Measurements from ENCODE around the gene PDHB.

PDHB gene

DNA sequence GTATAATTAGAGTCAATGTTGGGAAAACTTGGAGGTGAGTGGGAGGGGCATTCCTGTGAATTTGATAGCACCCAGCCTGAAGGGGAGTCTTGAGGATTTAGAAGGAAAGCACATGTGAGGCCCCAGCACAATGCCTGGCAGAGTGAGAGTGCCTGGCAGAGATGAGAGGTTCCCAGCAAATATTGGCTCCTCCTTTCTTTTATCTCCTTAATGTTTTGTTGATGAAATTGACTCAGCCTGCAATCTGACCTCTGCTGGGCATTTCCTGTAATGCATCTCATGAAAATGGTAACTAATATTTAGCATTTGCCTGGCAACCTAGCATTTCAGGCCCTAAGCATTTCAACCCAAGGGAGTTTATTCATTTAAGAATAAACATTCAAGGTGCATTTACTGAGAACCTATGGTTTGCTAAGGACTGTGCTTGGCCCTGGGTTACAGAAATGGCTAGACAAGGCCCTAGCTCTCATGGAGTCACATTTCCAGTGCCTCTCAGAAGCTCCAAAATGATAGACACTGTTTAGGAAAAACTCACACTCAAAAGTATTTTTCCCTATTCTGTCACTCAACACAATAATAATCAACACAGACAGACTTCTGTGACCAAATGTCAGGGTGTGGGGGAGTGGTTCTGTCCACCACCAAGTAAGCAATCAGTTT is 19.0 kb downstream of the PDHB start:
- Histone ChIP-seq H3K4me3 (ENCODE audit: low read depth, low read length) (no peak overlapping the region), H3K9me3 (ENCODE audit: control insufficient read depth, insufficient read depth, low read length) (no peaks in the 10 kb centered on the region), H3K36me3 (ENCODE audit: control insufficient read depth, insufficient read depth, low read length) (no peaks in the 10 kb centered on the region), H3K27me3 (ENCODE audit: control insufficient read depth, insufficient read depth, low read length) (no peaks in the 10 kb centered on the region), H3K9ac (ENCODE audit: low read depth, low read length) (no peak overlapping the region), H3K4me1 (ENCODE audit: control insufficient read depth, insufficient read depth, low read length) (no peaks in the 10 kb centered on the region)

DNA sequence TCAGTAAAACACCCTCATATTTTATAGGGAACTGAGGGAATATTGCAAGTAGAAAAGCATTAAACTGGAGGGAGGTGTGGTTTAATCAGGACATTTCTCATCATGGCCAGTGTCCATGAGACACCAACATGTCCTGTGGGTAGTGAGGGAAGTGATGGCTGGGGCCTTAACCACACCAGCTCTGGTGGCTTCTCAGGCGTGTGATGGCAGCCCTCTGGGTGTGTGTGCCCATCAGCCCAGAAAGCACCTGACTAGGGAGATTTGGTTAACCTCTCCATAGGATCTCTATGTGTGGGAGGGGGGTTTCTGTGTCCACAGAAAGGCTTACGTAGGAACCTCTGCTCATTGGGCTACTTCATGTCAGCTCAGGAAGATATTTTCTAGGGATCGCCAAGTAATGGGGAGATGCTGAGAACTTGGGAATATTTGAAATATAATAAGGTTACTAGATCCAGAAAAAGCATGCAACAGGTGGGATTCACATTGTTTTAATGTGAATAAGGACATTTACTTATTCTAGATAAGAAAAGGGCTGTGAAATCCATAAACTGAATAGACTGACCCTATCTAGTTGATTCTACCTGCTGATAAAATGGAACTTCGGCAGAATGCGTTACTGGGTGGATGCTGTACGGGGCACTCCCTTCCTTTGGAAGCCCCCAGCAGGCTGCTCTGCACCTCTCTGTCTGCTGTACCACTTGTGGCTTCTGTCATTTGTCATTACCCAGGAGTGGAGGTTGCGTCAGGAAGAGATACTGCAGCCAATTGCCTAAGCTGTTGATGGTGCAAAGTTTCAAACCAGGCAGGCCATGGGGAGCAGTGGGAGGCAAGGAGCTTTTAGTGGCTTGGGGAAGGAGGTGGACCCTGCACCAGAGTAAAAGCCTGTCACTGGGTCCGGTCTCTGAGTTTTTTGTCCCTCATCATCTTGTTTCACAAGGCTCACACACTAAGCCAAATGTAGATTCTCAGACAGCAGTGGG is 21.5 kb downstream of the PDHB start:
- no peaks in the 10 kb centered on the region for H3K36me3 ChIP-seq (ENCODE audit: control insufficient read depth, insufficient read depth, low read length)
- H3K4me3 ChIP-seq (ENCODE audit: low read depth, low read length): no peak overlapping the region
- no peaks in the 10 kb centered on the region for H3K27me3 ChIP-seq (ENCODE audit: control insufficient read depth, insufficient read depth, low read length)
- H3K9me3 ChIP-seq (ENCODE audit: control insufficient read depth, insufficient read depth, low read length): no peaks in the 10 kb centered on the region
- H3K4me1 ChIP-seq (ENCODE audit: control insufficient read depth, insufficient read depth, low read length): no peaks in the 10 kb centered on the region
- H3K9ac ChIP-seq (ENCODE audit: low read depth, low read length): no peak overlapping the region

DNA sequence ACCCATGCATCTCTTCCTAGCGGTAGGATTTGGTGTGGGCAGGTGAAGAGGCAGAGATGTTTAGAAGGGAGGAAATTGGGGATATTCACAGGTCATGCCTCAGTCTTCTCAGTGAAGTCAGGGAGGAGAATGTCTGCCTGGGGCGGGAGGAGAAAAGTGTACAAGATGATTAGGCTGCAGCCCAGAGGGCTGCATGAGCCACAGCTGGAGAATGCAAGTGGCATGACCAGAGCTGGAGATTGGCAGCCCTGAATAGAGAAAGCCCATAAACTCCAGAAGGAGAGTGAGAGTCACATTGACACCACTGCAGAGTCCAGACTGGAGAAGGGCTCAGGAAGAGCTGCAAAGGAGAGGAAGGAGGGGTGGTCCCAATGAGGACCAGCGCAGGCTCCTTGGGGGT is 22.6 kb downstream of the PDHB start:
- Histone ChIP-seq H3K9me3 (ENCODE audit: control insufficient read depth, insufficient read depth, low read length) (no peaks in the 10 kb centered on the region), H3K4me3 (ENCODE audit: low read depth, low read length) (no peak overlapping the region), H3K4me1 (ENCODE audit: control insufficient read depth, insufficient read depth, low read length) (no peaks in the 10 kb centered on the region), H3K36me3 (ENCODE audit: control insufficient read depth, insufficient read depth, low read length) (no peaks in the 10 kb centered on the region), H3K9ac (ENCODE audit: low read depth, low read length) (no peak overlapping the region), H3K27me3 (ENCODE audit: control insufficient read depth, insufficient read depth, low read length) (no peaks in the 10 kb centered on the region)

GRCh38 chr3:58409663-58410062 is 24.0 kb downstream of the PDHB start:
- no peaks in the 10 kb centered on the region for H3K4me1 ChIP-seq (ENCODE audit: control insufficient read depth, insufficient read depth, low read length)
- H3K36me3 ChIP-seq (ENCODE audit: control insufficient read depth, insufficient read depth, low read length): no peaks in the 10 kb centered on the region
- H3K9me3 ChIP-seq (ENCODE audit: control insufficient read depth, insufficient read depth, low read length): no peaks in the 10 kb centered on the region
- H3K27me3 ChIP-seq (ENCODE audit: control insufficient read depth, insufficient read depth, low read length): no peaks in the 10 kb centered on the region
- H3K9ac ChIP-seq (ENCODE audit: low read depth, low read length): no peak overlapping the region
- no peak overlapping the region for H3K4me3 ChIP-seq (ENCODE audit: low read depth, low read length)

DNA sequence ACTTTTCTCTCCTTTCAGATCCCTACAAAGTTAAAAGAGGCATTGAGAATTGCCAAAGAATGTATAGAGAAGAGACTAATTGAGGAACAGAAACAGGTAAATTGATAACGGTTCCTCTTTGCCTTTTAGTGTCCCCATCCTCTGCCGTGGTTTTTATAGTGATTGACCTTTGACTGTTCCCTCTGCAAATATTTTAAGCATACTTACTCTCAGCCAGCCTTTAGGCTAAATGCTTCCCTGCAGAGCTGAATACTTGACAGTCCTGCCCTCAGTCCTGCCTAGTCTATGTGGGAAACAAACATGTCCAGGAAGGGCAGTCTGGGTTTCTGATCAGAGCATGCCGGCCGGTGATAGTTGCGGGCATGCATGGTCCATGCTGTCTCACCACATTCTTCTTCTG is 24.7 kb downstream of the PDHB start:
- no peaks in the 10 kb centered on the region for H3K36me3 ChIP-seq (ENCODE audit: control insufficient read depth, insufficient read depth, low read length)
- H3K4me3 ChIP-seq (ENCODE audit: low read depth, low read length): no peak overlapping the region
- H3K9me3 ChIP-seq (ENCODE audit: control insufficient read depth, insufficient read depth, low read length): no peaks in the 10 kb centered on the region
- H3K27me3 ChIP-seq (ENCODE audit: control insufficient read depth, insufficient read depth, low read length): no peaks in the 10 kb centered on the region
- peaks cover 4% of the 10 kb centered on the region for H3K4me1 ChIP-seq (ENCODE audit: control insufficient read depth, insufficient read depth, low read length)
- H3K9ac ChIP-seq (ENCODE audit: low read depth, low read length): no peak overlapping the region

- Histone ChIP-seq H3K4me1 (ENCODE audit: control insufficient read depth, insufficient read depth, low read length) (peaks cover 7% of the 10 kb centered on the region), H3K4me3 (ENCODE audit: low read depth, low read length) (no peak overlapping the region), H3K9me3 (ENCODE audit: control insufficient read depth, insufficient read depth, low read length) (no peaks in the 10 kb centered on the region), H3K9ac (ENCODE audit: low read depth, low read length) (no peak overlapping the region), H3K36me3 (ENCODE audit: control insufficient read depth, insufficient read depth, low read length) (no peaks in the 10 kb centered on the region), H3K27me3 (ENCODE audit: control insufficient read depth, insufficient read depth, low read length) (no peaks in the 10 kb centered on the region)
These were observed 29.2 kb downstream of the PDHB start for GRCh38 chr3:58404396-58404795.

- Histone ChIP-seq H3K4me1 (ENCODE audit: control insufficient read depth, insufficient read depth, low read length) (peaks cover 7% of the 10 kb centered on the region), H3K4me3 (ENCODE audit: low read depth, low read length) (no peak overlapping the region), H3K9ac (ENCODE audit: low read depth, low read length) (no peak overlapping the region), H3K36me3 (ENCODE audit: control insufficient read depth, insufficient read depth, low read length) (no peaks in the 10 kb centered on the region), H3K9me3 (ENCODE audit: control insufficient read depth, insufficient read depth, low read length) (no peaks in the 10 kb centered on the region), H3K27me3 (ENCODE audit: control insufficient read depth, insufficient read depth, low read length) (no peaks in the 10 kb centered on the region)
These were observed 30.0 kb downstream of the PDHB start for GRCh38 chr3:58403513-58404109.

DNA sequence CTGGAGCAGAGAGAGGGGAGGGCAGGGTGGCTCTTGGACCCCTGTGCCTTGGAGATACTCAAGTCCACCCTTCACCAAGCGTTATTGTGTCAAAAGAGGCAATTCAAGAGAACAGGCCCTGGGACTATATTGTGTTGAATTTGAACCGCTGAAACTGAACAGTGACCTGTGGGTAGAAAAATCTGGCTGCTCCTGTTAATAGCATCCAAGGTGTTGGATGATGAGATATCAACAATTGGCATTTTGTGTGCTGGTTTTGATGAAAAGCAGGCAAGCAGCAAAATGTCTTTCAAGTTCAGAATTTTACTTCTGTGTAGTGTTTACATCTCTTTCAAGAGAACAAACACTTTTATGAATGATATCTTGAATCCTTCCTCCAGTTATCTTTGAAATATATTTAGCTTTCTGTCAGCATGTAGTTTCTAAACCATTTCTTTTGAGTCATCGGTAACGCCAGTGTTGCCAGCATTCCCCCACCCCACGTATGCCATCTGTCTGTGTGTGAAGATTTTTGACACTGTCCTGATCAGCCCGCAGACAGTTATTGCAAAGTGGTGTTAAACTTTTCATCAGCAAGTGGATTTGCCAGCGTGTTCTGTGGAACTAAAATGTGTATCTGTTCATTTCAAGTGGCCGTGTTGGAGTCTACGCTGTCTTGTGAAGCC is 34.8 kb downstream of the PDHB start:
- H3K36me3 ChIP-seq (ENCODE audit: control insufficient read depth, insufficient read depth, low read length): no peaks in the 10 kb centered on the region

DNA sequence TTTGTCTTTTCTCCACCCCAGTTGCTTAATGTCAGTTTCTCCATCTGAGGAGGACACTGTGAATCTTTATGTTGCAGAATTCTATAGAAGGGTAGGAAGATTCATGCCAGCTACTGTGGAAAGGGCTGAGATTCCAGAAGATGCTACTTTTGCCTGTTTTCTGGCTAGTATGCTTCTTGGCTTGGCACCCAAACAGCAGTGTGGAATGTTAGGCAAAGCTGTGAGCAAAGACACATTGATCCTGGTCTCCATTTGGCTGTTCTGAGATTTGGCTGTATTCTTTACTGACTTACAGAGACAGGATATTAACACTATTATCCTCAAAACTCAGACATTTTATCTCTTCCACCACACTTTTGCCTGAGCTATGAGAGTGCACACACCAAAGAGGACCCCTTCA is 39.3 kb downstream of the PDHB start:
- Histone ChIP-seq H3K4me3 (ENCODE audit: low read depth, low read length) (no peak overlapping the region), H3K9me3 (ENCODE audit: control insufficient read depth, insufficient read depth, low read length) (no peaks in the 10 kb centered on the region), H3K9ac (ENCODE audit: low read depth, low read length) (no peak overlapping the region), H3K36me3 (ENCODE audit: control insufficient read depth, insufficient read depth, low read length) (no peaks in the 10 kb centered on the region), H3K27me3 (ENCODE audit: control insufficient read depth, insufficient read depth, low read length) (no peaks in the 10 kb centered on the region), H3K4me1 (ENCODE audit: control insufficient read depth, insufficient read depth, low read length) (peaks cover 8% of the 10 kb centered on the region)

More for the DNA sequence above, 34.8 kb downstream of the PDHB start:
- H3K9ac ChIP-seq (ENCODE audit: low read depth, low read length): no peak overlapping the region
- no peaks in the 10 kb centered on the region for H3K27me3 ChIP-seq (ENCODE audit: control insufficient read depth, insufficient read depth, low read length)
- no peak overlapping the region for H3K4me3 ChIP-seq (ENCODE audit: low read depth, low read length)
- H3K9me3 ChIP-seq (ENCODE audit: control insufficient read depth, insufficient read depth, low read length): no peaks in the 10 kb centered on the region
- H3K4me1 ChIP-seq (ENCODE audit: control insufficient read depth, insufficient read depth, low read length): peaks cover 10% of the 10 kb centered on the region

- peaks cover 13% of the 10 kb centered on the region for H3K4me1 ChIP-seq (ENCODE audit: control insufficient read depth, insufficient read depth, low read length)
- H3K36me3 ChIP-seq (ENCODE audit: control insufficient read depth, insufficient read depth, low read length): no peaks in the 10 kb centered on the region
- H3K4me3 ChIP-seq (ENCODE audit: low read depth, low read length): no peak overlapping the region
- no peaks in the 10 kb centered on the region for H3K27me3 ChIP-seq (ENCODE audit: control insufficient read depth, insufficient read depth, low read length)
- H3K9ac ChIP-seq (ENCODE audit: low read depth, low read length): no peak overlapping the region
- H3K9me3 ChIP-seq (ENCODE audit: control insufficient read depth, insufficient read depth, low read length): no peaks in the 10 kb centered on the region
These were observed 41.5 kb downstream of the PDHB start for GRCh38 chr3:58392181-58392580.

DNA sequence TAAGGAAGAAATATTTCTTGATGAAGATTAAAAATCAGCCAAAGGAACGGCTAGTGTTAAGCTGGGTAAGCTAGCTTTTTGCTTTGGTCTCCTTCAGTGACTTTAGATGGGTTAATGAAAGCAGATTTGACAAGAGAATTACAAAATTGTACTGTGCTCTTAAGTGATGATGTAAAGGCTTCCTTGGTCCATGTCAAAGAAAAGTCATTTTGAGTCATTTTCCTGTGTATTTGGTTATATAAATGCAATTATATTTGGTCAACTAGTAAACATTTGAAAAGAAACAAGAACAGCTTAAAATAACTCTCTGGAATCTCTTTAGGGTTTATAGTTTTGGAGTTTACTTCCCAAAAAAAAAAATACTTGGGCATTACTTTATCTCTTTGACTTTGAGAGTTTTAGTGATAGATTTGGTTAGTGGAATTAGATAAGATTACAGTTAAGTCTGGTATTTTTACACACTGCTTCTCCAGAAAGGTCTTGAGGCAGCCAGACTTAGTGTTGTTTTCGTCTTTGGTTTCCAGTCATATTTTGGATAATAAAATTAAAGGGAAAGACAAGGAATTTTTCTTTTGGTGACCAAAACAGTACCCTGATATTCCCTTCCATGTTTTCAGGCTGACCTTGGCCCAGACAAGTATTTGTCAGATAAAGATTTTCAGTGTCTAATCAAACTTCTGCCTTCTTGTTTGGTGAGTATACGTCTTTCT is 42.3 kb downstream of the PDHB start:
- Histone ChIP-seq H3K4me1 (ENCODE audit: control insufficient read depth, insufficient read depth, low read length) (peaks cover 17% of the 10 kb centered on the region), H3K9ac (ENCODE audit: low read depth, low read length) (no peak overlapping the region), H3K27me3 (ENCODE audit: control insufficient read depth, insufficient read depth, low read length) (no peaks in the 10 kb centered on the region), H3K9me3 (ENCODE audit: control insufficient read depth, insufficient read depth, low read length) (no peaks in the 10 kb centered on the region), H3K4me3 (ENCODE audit: low read depth, low read length) (no peak overlapping the region), H3K36me3 (ENCODE audit: control insufficient read depth, insufficient read depth, low read length) (no peaks in the 10 kb centered on the region)
